HL-60/S4 treated with phorbol 12-myristate 13-acetate at 8.2 ng/mL for 4 days and 3 days (cell line): ENCODE data around the gene EEF1E1.

Experiments used
- in situ Hi-C: fragments of 300-500 bp; cut with MboI; formaldehyde crosslinking; loops from 2 replicates; pipeline ENCODE4 v1.15.0; 2022; ENCODE audit warnings: low sequenced_read_pairs

The EEF1E1 gene

GRCh38 chr6:8102122-8102958, at the start of gene EEF1E1:
TSS of gene EEF1E1 (minus strand) at chr6:8102548. CDS start at chr6:8102521, 27 bp downstream.
- in situ Hi-C loops: no loop called here

- in situ Hi-C loops: no loop called here
Observed at GRCh38 chr6:8149350-8149749, 47.0 kb upstream of the EEF1E1 start.

GRCh38 chr6:8143945-8144344, 41.6 kb upstream of the EEF1E1 start:
- in situ Hi-C loops: no loop called here

- in situ Hi-C loops: loop anchor here (10.0 kb wide), 1 partner anchor 85 kb away; no protein-coding TSS in a partner anchor
Observed at GRCh38 chr6:8139451-8139850, 37.1 kb upstream of the EEF1E1 start.

DNA sequence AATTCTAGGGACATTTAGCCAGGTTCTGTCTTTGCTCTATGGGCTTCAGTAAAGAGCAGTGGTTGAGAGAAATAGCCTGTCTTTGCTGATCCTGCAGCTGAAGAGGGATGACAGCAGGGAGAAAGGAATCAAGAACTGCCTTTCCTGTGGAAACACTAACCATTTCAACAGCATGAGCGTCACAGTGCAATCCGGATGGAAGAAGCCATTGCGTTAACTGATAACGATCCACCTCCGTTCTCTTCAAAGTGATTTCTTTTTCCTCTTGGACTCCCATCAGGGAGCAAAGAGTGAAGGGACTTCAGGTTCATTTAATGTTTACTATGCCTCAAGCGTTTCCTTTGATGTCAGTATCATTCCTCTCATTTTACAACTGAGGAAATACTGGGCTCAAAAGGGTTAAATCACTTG, 35.2 kb upstream of the EEF1E1 start:
- in situ Hi-C loops: loop anchor here (10.0 kb wide), 1 partner anchor 87 kb away; no protein-coding TSS in a partner anchor

DNA sequence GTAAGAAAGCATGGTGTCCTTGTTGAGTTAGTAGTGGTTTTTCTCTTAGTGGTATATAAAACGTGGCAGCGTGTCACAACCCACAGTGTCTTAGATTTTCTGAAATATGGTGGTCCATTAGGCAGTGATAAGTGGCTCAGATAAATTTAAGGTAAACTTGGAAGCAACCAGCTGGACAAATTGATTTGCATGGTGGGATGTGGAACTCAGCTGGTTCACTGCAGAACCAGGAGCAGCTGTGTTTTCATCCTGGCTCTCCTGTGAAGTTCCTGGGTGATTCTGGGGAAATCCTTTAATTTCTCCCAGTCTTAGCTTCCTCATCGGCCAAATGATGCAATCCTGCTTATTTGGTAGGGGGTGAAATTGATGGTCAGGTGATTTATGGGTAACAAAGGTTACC, 32.9 kb upstream of the EEF1E1 start:
- in situ Hi-C loops: loop anchor here (10.0 kb wide), 1 partner anchor 90 kb away; no protein-coding TSS in a partner anchor

DNA sequence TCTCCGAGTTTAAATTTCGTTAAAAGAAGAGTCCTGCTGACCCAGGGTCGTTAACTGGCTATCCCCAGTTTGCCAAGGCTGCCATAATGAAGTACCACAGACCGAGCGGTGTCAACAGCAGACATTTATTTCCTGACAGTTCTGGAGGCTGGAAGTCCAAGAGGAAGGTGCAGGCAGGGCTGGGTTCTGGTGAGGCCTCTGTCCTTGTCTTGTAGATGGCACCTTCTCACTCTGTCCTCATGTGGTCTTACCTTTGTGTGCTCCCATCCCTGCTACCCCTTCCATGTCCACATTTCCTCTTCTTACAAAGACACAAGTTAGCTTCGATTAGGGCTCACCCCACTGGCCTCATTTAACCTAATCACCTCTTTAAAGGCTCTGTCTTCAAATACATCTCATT, 29.8 kb upstream of the EEF1E1 start:
- in situ Hi-C loops: loop anchor here (10.0 kb wide), 1 partner anchor 93 kb away; no protein-coding TSS in a partner anchor

- in situ Hi-C loops: loop anchor here (10.0 kb wide), 1 partner anchor 93 kb away; no protein-coding TSS in a partner anchor
Observed at GRCh38 chr6:8131265-8131897, 29.0 kb upstream of the EEF1E1 start.

GRCh38 chr6:8130399-8130798, 28.1 kb upstream of the EEF1E1 start:
- in situ Hi-C loops: loop anchor here (10.0 kb wide), 1 partner anchor 94 kb away; no protein-coding TSS in a partner anchor

DNA sequence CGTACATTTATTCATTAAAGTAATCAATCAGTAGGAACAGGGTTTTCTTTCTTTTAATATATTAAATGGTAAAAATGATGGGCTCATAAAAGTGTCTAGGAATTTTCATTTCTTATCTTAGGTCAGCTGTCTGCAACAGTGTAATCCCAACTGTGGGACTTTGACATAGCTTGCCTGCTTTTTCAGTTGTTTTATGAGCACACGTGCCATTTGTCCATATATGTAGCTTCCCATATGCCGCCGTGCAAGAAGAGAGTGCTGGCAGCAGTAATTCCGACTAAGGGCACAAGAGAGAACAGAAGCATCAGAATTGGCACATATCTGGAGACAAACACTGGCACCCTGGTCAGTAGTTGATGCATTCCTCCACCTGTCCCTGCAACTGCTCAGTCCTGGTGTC, 20.9 kb upstream of the EEF1E1 start:
- in situ Hi-C loops: no loop called here

DNA sequence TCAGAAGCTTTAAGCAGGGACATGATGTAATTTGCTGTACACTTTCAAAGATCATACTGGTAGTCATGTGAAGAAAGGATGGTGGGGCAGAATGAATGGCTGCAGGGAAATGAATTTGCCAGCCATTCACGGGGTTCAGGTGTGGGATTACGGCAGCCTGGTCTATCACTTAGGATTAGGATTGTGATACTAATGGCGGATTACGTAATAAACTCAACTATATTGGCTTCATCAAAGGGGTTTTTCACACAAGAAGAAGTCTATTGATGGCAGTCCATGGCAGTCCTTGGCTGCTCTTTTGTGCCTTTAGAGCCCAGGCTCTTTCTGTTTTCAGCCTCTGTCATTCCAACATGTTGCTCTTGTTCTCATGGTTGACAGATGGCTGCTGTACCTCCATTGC, 12.6 kb upstream of the EEF1E1 start:
- in situ Hi-C loops: no loop called here

GRCh38 chr6:8113131-8113654, 10.8 kb upstream of the EEF1E1 start:
- in situ Hi-C loops: no loop called here

DNA sequence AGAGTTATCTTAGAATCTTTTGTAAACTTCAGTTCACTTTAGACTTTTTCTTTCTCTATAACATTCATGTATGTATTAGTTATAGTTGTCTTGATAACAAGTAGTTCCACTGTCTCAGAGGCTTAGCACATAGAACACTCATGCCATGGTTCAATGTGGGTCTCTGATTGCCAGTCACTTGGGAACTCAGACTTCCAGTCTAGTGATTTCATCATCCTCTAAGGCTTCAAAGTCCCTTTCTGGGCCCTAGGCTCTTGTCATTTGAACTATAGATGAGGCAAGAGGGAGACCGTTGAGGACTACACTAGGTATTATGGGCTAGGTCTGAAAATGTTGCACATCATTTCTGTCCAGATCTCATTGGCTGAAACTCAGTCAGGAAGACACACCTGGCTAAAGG, 8.4 kb upstream of the EEF1E1 start:
- in situ Hi-C loops: no loop called here

DNA sequence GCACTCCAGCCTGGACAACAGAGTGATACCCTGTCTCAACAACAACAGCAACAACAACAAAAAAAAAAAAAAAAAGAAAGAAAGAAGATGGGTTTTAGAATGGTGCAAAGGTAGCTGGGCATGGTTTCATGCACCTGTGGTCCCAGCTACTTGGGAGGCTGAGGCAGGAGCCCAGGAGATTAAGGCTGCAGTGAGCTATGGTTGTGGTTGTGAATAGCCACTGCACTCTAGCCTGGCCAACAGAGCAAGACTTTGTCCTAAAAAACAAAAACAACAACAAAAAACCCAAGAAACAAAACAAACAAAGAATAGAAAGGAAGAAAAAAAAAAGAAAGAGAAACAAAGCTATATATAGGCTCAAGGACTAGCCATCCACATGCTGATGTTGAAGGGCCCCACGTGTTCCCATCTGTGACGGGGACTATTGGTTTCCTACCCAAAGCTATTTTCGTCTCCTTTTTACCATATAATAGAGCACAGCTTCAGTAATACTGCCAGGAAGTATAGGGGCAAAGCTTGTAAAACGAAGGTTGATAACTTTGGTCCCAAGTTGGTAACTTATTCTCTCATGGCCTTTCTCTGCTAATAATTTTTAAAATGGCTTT, 7.9 kb upstream of the EEF1E1 start:
- in situ Hi-C loops: no loop called here

DNA sequence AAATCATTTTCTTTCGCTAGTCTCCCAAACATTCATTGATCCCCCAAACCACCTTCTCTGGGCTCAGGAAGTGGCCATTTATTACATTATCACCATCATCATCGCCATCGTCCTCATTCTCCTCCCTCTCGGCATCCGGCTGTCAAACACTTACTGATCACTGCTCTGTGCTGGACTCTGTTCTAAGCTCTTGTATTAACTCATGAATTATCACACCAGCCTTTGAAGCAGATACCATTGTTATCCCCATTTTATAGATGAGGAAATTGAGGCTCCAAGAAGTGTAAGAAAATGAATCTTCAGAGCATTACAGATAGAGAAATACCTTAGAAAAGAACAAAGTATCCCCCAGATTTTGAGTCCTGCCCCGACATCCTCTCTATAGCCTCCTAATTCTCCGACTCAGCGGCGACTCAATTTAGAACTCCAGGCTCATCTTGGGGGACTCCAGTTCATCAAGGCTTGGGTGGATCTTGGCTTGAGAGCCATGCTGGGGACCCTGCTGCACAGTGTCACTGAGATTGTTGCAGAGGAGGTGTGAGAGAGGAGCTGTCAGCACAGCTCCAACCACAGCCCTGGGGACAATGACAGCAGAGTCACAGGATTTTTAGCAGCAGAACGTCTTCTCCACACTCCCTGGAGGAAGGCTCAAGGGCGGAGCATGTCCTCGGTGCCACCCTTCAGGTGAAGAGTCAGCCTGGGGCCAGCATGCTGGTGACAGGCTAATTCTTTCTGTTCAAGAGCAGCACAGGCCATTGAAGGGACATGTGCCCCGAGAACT, 6.6 kb upstream of the EEF1E1 start:
- in situ Hi-C loops: no loop called here

- in situ Hi-C loops: no loop called here
Observed at GRCh38 chr6:8108031-8108660, 5.8 kb upstream of the EEF1E1 start.

DNA sequence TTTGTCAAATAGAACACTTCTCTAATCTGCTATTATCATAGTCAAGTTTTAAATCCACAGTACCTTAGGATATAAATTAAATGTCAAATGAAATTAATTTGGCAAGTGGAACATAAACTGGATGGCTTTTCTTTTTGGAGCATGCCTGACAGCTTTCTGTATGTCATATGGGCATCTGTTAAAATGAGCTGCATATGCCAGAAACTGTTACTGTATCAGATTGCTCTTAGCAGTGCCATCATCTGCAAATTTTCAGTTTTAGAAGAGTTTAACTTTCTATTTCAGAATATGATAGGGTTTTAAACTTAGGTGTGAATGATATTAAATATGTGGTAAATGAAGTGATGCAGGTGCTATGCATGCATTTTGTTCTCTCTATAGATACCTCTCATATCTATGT, 3.4 kb upstream of the EEF1E1 start:
- in situ Hi-C loops: no loop called here

DNA sequence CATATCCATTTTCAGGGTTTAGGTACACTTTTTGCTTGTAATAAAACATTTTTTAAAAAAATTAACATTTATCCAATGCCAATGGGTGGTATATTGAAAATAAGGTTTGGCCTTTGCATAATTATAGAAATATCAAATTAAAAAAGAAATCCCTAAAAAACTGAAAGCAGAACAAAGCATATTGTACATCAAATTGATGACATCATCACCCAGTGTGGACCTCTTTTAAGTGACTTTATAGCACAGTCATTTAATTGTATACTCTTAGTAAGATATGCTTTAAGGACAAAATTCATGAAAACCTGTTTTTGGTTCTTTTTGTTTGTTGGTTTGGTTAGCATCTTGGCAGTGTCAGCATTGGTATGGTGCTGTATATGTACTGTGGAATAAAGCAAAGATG, 1.4 kb upstream of the EEF1E1 start:
- in situ Hi-C loops: no loop called here

GRCh38 chr6:8100159-8100854, 2.0 kb downstream of the EEF1E1 start:
- in situ Hi-C loops: no loop called here
